GM19351 (cell line): ENCODE data around the gene GALNT3.

ENCODE experiments used
- ATAC-seq: cut with Tn5 transposase; IDR thresholded peaks from one replicate; pipeline ENCODE4 v1.9.1; 2021; ENCODE audit warnings: mild to moderate bottlenecking, moderate library complexity; ENCODE audit not compliant: unreplicated experiment

The GALNT3 gene

GRCh38 chr2:165793779-165794535 is at the start of gene GALNT3:
GALNT3 (minus strand) TSS chr2:165794247; CDS start chr2:165770700, 23,547 bp downstream.
- peak; percentile 30 for ATAC-seq

- no peak for ATAC-seq
These were observed 49.3 kb upstream of the GALNT3 start for GRCh38 chr2:165843351-165843750.

- no peak for ATAC-seq
These were observed 46.4 kb upstream of the GALNT3 start for GRCh38 chr2:165840333-165840958.

- no peak for ATAC-seq
These were observed 45.6 kb upstream of the GALNT3 start for GRCh38 chr2:165839610-165840009.

GRCh38 chr2:165837122-165837521 is 43.1 kb upstream of the GALNT3 start:
- no peak for ATAC-seq

- ATAC-seq = no peak
These were observed 41.3 kb upstream of the GALNT3 start for GRCh38 chr2:165835363-165835762.

GRCh38 chr2:165833156-165833555 is 39.1 kb upstream of the GALNT3 start:
- ATAC-seq = no peak

GRCh38 chr2:165827921-165828276 is 33.9 kb upstream of the GALNT3 start:
- ATAC-seq = peak; percentile 57

GRCh38 chr2:165827016-165827920 is 33.2 kb upstream of the GALNT3 start:
- ATAC-seq = peak; percentile 78

- ATAC-seq = no peak
These were observed 31.0 kb upstream of the GALNT3 start for GRCh38 chr2:165825041-165825440.

GRCh38 chr2:165820296-165820695 is 26.2 kb upstream of the GALNT3 start:
- ATAC-seq = no peak

- ATAC-seq = no peak
These were observed 24.9 kb upstream of the GALNT3 start for GRCh38 chr2:165818920-165819319.

GRCh38 chr2:165815299-165816141 is 21.5 kb upstream of the GALNT3 start:
- peak; percentile 75 for ATAC-seq

- ATAC-seq = no peak
These were observed 20.4 kb upstream of the GALNT3 start for GRCh38 chr2:165814473-165814872.

GRCh38 chr2:165811592-165812370 is 17.7 kb upstream of the GALNT3 start:
- ATAC-seq = no peak

- no peak for ATAC-seq
These were observed 16.4 kb upstream of the GALNT3 start for GRCh38 chr2:165810418-165810817.

GRCh38 chr2:165804719-165805118 is 10.7 kb upstream of the GALNT3 start:
- no peak for ATAC-seq

GRCh38 chr2:165803123-165803760 is 9.2 kb upstream of the GALNT3 start:
- ATAC-seq = no peak

- ATAC-seq = no peak
These were observed 7.1 kb upstream of the GALNT3 start for GRCh38 chr2:165801176-165801575.
